ENCODE data around the gene UNC80. TPM values are rescaled to one million over a fixed set of nuclear protein-coding genes. Genes with fewer than 3 reads are reported as not detected.

Gene UNC80
- total RNA-seq, 4 donors from 2014 or later, result 0.19 TPM; not detected in 3

DNA sequence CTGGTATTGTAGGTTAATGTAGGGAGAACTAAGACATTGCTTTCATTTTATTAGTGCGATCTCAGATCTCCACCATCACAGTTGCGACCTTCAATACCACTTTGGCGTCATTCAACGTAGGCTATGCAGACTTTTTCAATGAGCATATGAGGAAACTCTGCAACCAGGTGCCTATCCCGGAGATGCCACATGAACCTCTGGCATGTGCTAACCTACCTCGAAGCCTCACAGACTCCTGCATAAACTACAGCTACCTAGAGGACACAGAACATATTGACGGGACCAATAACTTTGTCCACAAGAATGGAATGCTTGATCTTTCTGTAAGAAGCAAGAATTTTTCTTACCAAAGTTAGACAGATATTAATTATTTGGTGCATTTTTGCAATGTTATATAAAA lies 47.3 kb downstream of the UNC80 start:
- no peak overlapping the region for H3K4me3 ChIP-seq

DNA sequence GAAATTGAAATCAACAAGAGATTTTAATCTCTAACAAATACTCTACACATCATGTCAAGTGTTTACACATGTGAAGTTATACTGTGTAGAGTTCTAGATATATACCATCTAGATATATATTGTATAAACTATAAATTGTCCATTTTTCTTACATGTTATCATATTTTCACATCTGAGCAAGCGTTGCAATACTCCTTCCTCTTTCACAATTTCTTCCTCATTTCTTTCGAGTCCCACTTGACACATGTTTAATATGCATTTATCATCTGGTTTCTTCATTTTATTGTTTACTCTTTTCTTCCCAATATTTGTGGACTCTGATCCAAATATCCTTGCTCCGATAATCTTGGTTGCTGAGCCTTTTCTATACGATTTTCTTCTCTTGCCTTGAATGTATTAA lies 50.2 kb downstream of the UNC80 start:
- H3K4me1 ChIP-seq, result no peaks in the 10 kb centered on the region
- H3K27me3 ChIP-seq, result no peaks in the 10 kb centered on the region
- no peak overlapping the region for H3K27ac ChIP-seq
- WGBS, 2 donors, result 61 to 66% methylated on average over 4 of the region's 4 CpGs
- no peak overlapping the region for H3K4me3 ChIP-seq
- no peak for DNase-seq
- intact Hi-C loops (cut with DNase I), result no loop called here
- no peaks in the 10 kb centered on the region for H3K36me3 ChIP-seq
- H3K9me3 ChIP-seq, result no peaks in the 10 kb centered on the region
- TF ChIP-seq, protein P1, sequence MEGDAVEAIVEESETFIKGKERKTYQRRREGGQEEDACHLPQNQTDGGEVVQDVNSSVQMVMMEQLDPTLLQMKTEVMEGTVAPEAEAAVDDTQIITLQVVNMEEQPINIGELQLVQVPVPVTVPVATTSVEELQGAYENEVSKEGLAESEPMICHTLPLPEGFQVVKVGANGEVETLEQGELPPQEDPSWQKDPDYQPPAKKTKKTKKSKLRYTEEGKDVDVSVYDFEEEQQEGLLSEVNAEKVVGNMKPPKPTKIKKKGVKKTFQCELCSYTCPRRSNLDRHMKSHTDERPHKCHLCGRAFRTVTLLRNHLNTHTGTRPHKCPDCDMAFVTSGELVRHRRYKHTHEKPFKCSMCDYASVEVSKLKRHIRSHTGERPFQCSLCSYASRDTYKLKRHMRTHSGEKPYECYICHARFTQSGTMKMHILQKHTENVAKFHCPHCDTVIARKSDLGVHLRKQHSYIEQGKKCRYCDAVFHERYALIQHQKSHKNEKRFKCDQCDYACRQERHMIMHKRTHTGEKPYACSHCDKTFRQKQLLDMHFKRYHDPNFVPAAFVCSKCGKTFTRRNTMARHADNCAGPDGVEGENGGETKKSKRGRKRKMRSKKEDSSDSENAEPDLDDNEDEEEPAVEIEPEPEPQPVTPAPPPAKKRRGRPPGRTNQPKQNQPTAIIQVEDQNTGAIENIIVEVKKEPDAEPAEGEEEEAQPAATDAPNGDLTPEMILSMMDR (IDR thresholded peaks at IDR 0.05), result no peak
- TF ChIP-seq POLR2A (IDR thresholded peaks at IDR 0.05), result no peak

More for the DNA sequence above, 47.3 kb downstream of the UNC80 start:
- H3K4me1 ChIP-seq, result no peaks in the 10 kb centered on the region
- no peak overlapping the region for H3K27ac ChIP-seq
- no peaks in the 10 kb centered on the region for H3K27me3 ChIP-seq
- H3K36me3 ChIP-seq, result no peaks in the 10 kb centered on the region
- 82 to 90% methylated on average over 7 of the region's 7 CpGs for WGBS, 2 donors
- no peak for TF ChIP-seq POLR2A (IDR thresholded peaks at IDR 0.05)
- TF ChIP-seq, protein P1 (IDR thresholded peaks at IDR 0.05), result no peak
- no peaks in the 10 kb centered on the region for H3K9me3 ChIP-seq
- intact Hi-C loops (cut with DNase I), result no loop called here
- DNase-seq, result no peak

DNA sequence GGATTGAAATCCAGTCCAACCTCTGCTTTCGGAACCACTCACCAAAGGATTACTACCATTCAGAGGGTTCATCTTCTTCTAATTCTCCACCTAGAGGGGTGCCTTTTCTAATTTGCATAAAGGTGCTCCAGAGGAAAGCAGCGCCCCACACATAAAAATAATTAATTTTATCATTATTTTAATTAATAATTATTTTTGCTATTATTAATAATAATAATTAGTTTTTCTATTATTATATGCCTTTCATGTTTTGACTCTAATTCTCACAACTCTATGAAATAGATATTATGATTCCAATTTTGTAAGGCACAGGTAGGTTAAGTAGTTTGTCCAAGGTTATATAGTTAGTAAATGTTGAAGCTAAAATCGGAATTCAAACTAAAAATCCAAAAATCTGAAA lies 51.9 kb downstream of the UNC80 start:
- no peak overlapping the region for H3K27ac ChIP-seq
- 77 to 87% methylated on average over 3 of the region's 3 CpGs for WGBS, 2 donors

DNA sequence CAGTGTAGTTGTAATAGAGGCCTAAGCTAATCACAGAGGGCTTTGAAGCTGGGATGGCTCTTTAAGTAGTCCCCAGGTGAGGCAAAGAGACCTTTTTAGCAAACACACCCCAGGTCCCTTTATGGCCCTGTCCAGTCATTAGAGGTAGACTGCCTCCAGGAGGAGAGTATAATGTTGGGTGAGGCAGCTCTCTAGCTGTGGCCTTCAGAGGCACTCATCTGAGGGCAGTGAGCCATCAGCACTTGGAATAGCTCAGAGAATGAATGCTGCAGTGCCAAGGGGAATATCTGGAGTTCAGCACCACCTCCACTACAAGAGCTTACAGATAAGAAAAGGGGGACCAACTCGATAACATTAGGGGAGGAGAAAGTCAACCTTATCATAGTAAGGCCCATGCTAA lies 52.8 kb downstream of the UNC80 start:
- no peaks in the 10 kb centered on the region for H3K4me1 ChIP-seq
- no peaks in the 10 kb centered on the region for H3K27me3 ChIP-seq
- no peaks in the 10 kb centered on the region for H3K36me3 ChIP-seq
- no peaks in the 10 kb centered on the region for H3K9me3 ChIP-seq
- 60 to 100% methylated on average over 1 of the region's 1 CpG for WGBS, 2 donors
- no peak overlapping the region for H3K27ac ChIP-seq
- H3K4me3 ChIP-seq, result no peak overlapping the region
- intact Hi-C loops (cut with DNase I), result no loop called here
- TF ChIP-seq, protein P1 (IDR thresholded peaks at IDR 0.05), result no peak
- no peak for TF ChIP-seq POLR2A (IDR thresholded peaks at IDR 0.05)
- DNase-seq, result no peak

More for the DNA sequence above, 51.9 kb downstream of the UNC80 start:
- Histone ChIP-seq H3K36me3 (no peaks in the 10 kb centered on the region), H3K4me3 (no peak overlapping the region), H3K9me3 (no peaks in the 10 kb centered on the region), H3K27me3 (no peaks in the 10 kb centered on the region), H3K4me1 (no peaks in the 10 kb centered on the region)
- TF ChIP-seq POLR2A (IDR thresholded peaks at IDR 0.05), result no peak
- TF ChIP-seq, protein P1 (IDR thresholded peaks at IDR 0.05), result no peak
- no peak for DNase-seq
- intact Hi-C loops (cut with DNase I), result no loop called here

DNA sequence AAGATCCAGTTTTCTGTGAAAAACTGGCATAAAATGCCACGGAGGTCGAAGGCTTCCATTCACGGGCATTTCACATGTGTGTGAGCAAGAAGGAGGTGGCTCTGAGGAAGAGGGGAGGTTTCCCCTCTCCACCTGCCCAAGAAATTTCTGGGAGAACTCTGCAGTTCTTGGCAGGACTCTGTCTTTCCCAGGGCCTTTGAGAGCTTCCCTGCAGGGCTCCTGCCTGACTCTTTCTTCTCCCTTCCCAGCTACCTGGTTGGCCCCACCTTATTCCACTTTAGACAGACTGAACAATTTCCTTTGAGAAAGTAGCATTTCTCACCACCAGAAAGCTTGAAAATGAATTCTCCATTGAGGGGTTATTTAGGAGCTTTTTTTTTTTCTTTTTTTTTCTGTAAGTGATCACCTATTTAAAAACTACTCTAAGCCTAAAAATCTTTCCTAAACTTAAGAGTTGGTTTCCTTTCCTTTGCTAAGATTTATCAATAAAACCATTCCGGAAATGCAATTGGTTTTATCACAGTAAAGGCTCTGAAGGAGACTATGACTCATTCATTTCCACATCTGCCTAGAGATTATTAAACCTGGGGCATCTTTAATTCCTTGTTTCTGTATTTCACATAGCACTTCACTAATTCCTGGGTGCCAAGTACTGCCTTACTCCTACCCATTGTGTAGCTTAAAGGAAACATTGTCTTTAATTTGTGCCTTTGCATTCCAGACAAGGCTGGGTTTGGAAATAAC lies 59.3 kb downstream of the UNC80 start:
- Histone ChIP-seq H3K4me1 (no peaks in the 10 kb centered on the region), H3K9me3 (no peaks in the 10 kb centered on the region), H3K4me3 (no peak overlapping the region), H3K27ac (no peak overlapping the region), H3K27me3 (no peaks in the 10 kb centered on the region), H3K36me3 (no peaks in the 10 kb centered on the region)
- WGBS, 2 donors, result 83 to 93% methylated on average over 3 to 4 of the region's 4 CpGs
- DNase-seq, result no peak
- intact Hi-C loops (cut with DNase I), result no loop called here
- TF ChIP-seq, protein P1 (IDR thresholded peaks at IDR 0.05), result no peak
- no peak for TF ChIP-seq POLR2A (IDR thresholded peaks at IDR 0.05)
